HG02938 (cell line): ENCODE measurements around the gene ACMSD.
"Not testable (repeated sequence)": the region's sequence is repeated elsewhere in the genome, so short reads cannot be mapped to it uniquely, and the experiment has no call there.

Experiments used
- ATAC-seq: cut with Tn5 transposase; IDR thresholded peaks from one replicate; pipeline ENCODE4 v1.9.1; 2021; ENCODE audit warnings: mild to moderate bottlenecking, moderate library complexity; ENCODE audit not compliant: unreplicated experiment

ACMSD gene

DNA sequence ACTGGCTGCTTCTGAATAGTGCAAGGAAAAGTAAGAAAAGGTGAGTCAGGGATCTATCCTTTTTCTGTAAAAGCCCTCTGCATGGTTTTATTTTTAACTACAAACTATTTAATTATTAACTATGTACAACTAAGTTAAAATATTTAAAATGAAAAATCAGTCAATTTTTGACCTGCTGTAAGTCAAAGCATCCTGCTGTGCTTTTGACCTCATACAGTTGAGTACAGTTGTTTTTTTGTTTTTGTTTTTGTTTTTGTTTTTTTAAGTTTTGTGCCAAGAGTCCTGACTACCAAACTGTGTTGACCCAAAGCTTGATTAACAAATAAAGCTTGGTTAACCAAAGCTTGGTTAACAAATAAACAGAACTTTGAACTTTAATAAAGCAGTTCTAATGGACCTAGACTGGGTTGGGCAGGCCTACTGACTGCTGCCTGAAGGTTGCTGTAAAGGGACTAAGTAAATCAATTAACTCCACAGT, at the start of gene ACMSD:
Gene ACMSD (plus strand): TSS at position 474 of the 478 bp plus-strand sequence. CDS start 67 bp downstream, outside the sequence.
- no peak for ATAC-seq

DNA sequence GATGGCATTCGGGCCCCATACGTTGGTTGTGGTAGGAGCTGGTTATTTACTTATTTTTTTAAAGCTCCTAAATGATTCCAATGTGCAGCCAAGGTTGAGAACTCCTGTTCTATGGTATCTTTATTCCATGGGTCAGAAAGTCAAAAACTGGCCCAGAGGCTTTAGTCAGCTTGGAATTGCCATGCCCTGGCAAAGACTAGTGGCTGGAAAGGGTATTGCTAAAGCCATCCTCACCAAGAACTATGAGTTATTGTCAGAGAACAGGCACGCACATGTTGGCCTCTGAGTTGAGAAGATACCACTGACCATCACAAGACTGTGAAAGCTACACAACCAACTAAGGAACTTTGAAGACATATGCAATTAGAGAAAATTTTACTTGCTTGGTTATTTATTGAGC, 47.9 kb upstream of the ACMSD start:
- no peak for ATAC-seq

DNA sequence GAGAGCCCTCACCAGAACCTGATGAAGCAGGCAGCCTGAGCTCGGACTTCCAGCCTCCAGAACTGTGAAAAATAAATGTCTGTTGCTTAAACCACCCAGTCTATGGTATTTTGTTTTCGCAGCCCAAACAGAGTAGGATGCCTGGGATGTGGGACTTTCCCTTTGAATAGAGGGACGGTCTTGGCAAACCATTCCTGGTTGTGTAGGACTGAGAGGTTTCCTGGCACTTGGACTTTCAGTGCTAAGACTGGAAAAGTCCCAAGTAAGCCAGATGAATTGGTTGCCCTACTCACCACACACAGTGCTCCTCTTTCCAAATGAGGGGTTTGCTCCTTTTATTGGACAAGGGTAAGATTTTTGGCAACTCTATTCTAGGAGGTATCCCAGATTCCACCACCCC, 46.8 kb upstream of the ACMSD start:
- ATAC-seq = no peak

DNA sequence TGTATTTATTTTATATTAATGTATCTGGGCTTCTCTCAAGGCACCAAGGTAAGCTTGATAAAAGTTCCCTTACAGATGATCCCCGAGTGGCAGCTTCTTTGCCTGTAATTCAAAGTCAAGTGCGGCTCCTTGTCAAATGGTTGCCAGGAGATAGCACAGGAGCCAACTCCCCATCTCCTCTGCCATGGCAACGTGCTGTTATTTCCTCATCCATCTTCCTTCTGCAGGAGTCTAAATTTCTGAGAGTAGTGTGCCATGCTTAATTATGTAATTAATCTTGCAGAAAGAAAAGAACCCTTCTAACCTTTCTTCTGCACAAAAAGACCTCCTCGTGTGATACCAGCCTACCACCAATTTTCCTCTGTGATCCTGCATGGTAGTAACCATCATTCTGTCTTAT, 46.2 kb upstream of the ACMSD start:
- ATAC-seq = no peak

DNA sequence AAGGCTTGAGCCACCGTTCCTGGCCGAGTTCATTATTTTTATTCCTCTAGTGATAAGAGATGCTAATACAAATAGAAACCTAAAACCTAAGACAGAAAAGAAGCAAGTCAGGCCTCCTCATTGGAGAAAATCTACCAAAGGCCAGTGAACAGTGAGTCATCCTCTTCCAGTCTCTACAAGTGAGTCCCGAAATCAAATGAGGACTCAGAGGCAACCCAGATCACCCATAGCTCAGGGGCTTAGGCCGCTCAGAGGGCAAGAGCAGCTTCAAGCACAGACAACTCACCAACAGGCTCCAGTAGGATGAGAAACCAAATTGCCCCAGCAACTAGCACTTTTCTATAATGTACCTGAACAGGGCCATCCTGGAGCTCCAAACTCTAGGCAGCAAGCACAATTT, 42.7 kb upstream of the ACMSD start:
- no peak for ATAC-seq

DNA sequence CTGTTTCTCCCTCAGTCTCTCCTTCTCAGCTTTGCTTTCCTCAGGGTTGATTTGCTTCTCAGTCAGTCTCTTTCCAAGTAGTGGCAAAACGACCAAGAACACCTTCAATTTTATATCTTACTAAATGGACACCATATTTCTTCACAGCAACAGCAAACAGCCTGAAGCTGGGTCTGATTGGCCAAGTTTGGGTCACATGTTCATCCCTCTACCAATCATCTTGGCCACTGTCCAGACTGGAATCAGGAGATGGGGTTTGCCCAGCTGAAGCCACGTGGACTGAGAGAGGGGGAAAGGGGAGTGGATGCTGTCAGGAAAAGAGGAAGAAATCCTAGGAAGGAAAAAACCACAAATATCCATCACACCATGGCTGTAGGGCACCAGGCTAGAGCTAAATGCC, 42.0 kb upstream of the ACMSD start:
- no peak for ATAC-seq

DNA sequence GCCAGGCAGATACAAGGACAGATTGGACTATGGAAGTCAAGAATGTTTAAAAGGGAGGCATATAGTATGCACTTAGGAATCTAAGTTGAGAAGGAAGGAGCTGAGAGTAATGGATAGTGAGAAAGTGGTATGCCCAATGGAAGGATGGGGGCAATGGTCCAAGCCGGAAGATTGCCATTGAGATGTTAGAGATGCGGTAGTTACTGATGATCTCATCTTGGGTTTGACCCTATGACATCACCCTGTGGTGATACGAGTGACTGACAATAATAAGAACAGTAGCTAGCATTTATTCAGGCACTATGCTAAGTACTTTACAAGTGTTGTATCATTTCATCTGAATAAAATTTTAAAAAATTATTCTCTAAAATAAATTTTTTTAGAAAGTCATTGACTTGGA, 38.5 kb upstream of the ACMSD start:
- ATAC-seq = no peak

DNA sequence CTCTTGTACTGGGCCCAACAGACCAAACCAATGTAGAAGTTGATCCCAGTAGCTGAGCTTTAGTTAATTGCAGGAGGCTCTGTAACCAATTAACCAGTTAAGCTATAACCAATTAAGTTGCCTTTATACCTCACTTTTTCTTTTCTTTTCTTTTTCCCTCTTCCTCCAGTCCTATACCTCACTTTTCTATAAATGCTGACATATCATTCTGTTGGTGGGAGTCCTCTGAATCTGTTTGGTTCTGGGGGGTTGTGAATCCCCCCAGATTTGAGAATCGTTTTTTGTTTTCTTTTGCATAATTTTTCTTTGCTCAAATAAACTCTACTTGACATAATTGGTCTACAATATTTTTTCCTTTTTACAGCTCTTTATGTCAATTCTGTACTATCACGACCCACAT, 38.1 kb upstream of the ACMSD start:
- no peak for ATAC-seq

DNA sequence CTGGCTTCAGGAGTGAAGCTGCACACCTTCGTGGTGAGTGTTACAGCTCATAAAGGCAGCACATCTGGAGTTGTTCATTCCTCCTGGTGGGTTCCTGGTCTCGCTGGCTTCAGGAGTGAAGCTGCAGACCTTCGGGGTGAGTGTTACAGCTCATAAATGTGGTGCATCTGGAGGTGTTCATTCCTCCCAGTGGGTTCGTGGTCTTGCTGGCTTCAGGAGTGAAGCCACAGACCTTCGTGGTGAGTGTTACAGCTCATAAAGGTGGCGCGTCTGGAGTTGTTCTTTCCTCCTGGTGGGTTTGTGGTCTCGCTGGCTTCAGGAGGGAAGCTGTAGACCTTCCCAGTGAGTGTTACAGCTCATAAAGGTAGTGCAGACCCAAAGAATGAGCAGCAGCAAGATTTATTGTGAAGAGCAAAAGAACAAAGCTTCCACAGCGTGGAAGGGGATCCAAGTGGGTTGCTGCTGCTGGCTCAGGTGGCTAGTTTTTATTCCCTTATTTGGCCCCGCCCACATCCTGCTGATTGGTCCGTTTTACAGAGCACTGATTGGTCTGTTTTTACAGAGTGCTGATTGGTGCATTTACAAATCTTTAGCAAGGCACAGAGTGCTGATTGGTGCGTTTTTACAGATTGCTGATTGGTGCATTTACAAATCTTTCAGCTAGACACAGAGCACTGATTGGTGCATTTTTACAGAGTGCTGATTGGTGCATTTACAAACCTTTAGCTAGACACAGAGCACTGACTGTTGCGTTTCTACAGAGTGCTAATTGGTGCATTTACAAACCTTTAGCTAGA, 34.6 kb upstream of the ACMSD start:
- ATAC-seq = not testable (repeated sequence)

DNA sequence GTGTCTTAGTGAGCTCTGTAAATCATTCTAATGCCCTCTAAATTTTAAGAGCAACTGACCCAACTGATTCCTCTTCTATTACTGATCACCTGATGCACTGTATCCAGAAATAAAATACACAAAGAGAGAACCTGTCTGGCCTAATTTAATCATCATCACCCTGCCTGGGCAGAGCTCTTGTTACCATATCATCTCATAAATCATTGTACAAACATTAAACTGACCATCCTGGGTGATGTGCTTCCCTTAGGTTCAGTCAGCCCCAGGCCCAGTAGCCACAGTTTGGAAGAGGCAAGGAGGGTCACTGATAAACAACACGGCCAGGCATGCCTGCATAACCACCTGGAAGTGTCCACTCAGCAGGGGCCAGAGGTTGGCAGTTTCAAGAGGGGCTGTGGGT, 22.7 kb upstream of the ACMSD start:
- ATAC-seq = no peak

DNA sequence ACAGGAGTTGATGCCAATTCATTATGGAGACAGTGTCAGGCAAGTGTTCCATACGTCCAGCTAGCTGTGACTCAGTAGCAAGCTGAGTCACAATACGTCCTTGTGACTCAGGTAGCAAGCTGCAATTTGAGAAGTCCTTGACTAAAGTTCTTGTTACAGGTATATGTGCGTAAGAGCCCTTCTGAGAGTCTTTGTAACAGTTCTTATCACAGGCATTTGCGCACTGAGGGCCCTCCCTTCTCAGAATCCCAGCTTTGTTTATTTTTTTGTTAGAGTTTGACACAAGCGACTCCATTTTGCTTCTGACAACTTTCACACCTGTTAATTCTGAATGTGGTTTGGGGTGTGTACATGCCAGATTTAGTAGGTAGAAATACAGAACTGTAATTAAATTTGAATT, 20.1 kb upstream of the ACMSD start:
- no peak for ATAC-seq

DNA sequence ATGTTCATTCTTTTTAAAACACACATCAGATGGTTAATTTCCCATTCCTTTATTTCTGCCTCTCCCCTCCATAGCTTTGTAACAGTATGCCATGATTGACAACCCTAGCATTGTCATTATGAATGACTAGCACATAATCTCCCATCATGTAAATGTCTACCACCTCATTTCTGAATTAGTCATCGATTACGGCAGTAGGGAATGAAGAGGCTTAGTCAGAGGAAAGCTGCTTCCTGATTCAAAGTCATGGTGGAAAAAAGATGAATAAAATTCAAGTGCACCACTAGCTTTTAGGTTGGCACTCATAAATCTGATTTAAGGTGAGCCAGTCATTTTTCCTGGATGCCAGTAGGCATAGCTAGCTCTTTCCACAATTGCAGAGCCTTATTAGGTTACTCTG, 19.1 kb upstream of the ACMSD start:
- no peak for ATAC-seq

DNA sequence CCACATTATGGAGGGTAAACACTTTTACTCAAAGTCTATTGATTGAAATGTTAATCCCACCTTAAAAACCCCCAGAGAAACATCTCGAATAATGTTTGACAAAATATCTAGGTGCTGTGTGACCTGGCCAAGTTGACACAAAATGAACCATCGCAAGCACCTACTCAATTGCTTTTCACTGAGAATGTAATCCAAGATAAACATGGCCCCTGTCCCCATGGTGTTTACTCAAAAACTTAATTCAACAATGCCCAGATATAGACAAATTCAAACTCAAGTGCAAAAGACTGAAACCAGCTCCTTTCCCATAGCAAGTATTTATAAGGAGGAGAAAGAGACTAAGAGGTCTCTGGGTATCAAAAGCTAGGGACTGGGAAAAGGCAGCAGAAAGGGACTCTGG, 15.0 kb upstream of the ACMSD start:
- no peak for ATAC-seq

DNA sequence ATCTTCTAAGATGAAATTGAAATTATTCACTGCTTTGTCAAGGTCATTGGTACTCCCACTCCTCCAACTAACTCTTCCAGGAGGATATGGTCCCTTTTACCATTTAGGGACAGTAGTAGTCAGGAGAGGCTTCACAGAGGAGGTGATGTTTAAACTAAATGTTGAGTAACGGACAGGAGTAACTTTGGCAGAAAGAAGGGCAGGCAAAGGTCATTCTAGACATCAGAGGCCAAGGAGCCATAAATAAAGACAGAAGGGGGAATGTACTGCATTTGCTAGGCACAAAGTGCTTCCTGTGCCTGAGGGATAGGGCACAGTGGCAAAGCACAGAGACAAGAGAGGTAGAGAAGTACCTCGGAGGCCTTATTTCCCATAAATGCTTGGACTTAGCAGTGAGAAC, 14.6 kb upstream of the ACMSD start:
- no peak for ATAC-seq

DNA sequence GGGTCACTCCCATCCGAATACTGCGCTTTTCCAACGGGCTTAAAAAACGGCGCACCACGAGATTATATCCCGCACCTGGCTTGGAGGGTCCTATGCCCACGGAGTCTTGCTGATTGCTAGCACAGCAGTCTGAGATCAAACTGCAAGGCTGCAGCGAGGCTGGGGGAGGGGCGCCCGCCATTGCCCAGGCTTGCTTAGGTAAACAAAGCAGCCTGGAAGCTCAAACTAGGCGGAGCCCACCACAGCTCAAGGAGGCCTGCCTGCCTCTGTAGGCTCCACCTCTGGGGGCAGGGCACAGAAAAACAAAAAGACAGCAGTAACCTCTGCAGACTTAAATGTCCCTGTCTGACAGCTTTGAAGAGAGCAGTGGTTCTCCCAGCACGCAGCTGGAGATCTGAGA, 12.7 kb upstream of the ACMSD start:
- ATAC-seq = not testable (repeated sequence)

DNA sequence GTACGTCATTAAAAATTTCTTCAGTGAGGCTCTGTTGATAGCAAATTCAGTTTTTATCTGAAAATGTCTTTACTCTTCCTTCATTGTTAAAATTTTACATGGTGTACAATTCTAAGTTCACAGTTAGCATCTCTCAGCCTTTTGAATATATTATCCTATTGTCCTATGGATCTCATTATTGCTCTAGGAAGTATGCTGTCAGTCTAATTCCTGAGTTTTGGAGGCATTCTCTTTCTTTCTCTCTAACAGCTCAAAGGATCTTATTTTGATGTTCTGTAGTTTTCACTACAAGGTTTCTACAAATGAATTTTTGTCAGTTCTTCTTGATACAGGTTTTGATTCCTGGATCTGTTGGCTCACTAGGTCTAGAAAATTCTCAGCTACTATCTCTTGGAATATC, 2.9 kb upstream of the ACMSD start:
- no peak for ATAC-seq

DNA sequence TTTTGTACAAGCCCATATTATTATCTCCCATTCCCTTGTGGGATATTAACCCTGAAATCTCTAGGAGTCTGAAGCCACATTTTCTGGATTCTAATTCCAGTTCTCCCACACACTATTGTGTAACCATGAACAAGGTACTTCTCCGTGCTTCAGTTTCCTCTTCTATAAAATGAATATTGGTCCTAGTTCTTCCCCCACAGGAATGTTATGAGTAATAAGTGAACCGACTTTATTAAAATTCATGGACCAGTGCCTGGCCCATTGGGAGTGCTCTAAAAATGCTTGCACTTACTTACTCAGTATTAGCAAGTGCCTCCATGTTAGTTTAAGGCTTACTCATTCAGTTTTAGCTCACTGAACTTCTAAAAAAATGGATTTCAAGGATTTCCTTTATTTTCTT, 1.4 kb upstream of the ACMSD start:
- no peak for ATAC-seq

DNA sequence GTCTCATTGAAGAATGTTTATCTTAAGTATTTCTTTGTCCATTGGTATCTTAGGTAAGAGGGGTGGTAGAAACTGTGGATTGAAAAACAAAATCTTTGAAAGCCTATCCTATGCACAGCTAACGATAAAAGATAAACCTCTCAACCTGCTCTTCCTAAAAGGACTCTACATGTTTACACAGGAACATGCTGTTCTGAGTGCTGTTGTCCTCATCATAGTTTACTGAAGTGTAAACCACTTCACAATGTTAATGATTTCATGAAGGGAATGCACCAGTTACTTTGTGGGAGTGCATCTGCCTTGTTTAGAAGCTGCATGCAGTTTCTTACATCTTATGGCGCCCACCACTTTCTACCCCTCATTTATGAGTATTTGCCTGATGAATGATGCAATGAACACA, 1.2 kb downstream of the ACMSD start:
- ATAC-seq = peak; percentile 76

DNA sequence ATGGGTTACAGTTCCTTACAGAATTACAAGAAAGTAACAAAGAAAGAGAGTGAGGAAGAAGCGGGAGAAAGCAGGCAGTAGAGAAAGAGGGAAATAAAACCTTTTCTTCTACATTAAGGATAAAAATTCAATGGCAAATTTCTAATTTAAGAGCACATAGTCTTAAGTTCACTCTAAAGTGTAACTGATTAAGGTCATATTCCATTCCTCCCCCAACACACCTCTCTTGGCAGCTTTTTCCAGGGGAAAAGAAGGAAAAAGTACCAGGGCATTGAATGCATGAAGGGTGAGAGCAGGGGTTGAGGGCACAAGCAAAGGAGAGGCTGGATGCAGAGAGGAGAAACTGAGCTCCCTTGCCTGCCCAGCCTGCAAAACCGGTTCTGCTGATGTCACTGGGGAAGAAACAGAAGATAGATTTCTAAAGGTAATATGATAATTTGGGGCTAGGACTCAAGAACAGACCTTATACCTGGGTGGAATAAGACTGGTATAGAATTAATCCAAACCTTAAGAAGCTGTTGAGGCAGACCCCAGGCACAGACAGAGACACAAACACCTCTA, 4.6 kb downstream of the ACMSD start:
- no peak for ATAC-seq

DNA sequence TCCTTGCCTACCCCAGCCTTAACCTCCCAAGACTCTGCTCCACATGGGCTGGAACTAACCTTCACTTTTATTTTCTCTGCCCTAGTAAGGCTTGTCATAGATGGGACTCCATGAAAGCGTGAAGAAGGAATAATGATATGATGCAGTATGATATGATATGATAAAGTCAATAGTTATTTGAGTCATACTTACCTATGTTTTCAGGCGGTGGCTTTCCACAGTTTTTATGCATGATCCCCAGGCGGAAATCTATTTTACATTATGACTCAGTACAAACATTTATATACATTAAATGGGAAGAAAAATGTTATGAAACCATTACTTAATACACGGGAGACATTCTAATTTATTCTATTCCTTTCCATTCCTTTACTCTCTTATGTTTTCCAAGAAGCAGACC, 5.6 kb downstream of the ACMSD start:
- ATAC-seq = no peak

DNA sequence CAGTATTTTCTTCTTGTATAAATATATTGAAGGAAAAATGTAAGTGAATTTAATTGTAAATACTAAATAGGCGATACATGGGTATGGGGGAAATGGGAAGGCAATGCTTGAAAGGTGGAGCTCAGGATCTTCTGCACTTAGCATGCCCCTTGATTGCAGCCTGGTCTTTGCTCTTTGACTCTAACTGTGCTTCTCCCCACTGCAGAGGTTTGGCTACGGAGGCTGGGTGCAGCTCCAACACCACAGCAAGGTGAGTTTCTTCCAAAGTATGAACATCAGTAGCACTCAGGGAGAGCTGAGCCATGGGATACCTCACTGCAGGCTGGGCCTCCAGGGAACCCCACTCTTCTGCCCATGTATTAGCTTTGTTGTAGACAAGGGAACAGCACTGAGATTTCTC, 6.6 kb downstream of the ACMSD start:
- ATAC-seq = no peak

DNA sequence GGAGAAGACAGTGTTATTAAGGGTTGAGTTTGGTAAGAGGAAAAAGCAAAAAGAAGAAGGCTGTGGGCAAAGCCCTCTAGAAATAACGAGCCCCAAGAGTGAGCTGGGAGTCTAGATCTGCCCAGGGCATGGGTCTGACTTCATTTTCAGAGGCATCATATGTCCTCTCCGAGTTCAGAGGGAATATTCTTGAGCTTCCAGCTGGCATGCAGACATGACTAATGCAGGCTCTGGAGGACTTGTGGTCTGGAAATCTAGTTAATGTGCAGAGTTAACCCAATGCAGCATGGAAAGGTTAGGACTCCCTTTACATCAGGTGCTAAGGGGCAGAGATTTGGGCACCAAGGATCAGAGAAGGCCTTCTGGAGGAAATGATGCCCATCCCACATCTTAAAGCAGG, 7.3 kb downstream of the ACMSD start:
- ATAC-seq = no peak

DNA sequence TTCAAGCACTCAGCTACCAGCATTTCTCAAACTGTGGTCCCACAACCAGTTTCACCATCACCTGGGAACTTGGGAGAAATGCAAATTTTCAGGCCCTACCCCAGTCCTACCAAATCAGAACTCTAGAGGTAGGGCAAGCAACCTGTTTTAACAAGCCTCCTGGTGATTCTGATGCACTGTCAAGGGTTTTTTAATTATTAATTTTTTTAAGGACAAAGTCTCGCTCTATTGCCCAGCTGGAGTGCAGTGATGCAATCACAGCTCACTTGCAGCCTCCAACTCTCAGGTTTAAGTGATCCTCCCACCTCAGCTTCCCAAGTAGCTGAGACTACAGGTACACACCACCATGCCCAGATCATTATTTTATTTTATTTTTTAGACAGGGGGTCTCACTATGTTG, 7.8 kb downstream of the ACMSD start:
- ATAC-seq = no peak
